Lower leg skin (tissue), 3 donors: ENCODE results near the gene MLC1.

ENCODE experiments used
- CTCF ChIP-seq, 3 donors: fragments of 450-650 bp; IDR thresholded peaks; one replicate each; pipeline ENCODE4 v1.5.1; 2016; ENCODE audit warnings: antibody characterized with exemption in 3 of 3, mild to moderate bottlenecking in 3 of 3, moderate library complexity in 2 of 3
- POLR2A ChIP-seq, 2 donors: fragments of 450-650 bp; IDR thresholded peaks; one replicate each; pipeline ENCODE4 v1.6.1; 2016 to 2017; ENCODE audit warnings: antibody characterized with exemption in 2 of 2, mild to moderate bottlenecking in 1 of 2, moderate library complexity in 1 of 2

DNA sequence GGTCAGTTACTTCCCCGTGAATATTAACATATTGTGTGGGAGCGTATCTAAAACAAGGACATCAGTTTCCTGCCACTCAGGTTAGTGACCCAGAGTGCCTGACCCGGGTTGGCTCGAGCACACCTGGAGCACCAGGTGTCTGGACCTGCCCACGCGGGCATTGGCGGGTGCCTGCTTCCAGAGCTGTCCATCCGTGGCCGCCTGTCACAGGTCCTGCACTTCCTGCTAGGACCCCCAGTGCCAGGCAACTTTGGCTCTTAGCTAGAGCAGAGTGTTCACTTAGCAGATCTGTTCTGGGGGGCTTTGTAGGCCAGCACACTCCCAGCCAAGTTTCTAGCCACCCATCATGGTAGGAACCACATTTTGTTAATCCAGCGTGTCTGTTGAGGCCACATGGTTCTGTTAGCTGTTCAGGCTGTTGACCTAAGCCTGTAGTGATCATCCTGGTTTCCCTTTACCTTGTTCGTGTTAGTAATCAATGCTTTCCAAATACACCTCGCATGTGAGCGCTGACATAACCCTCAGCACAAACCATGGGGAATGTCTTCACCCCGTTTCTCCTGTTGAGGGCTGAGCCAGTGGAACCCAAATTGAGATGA lies 34.0 kb upstream of the MLC1 start:
- TF ChIP-seq CTCF (IDR thresholded peaks at IDR 0.05) (no peak), POLR2A (IDR thresholded peaks at IDR 0.05) (no peak)
